Endodermal cell (in vitro differentiated cells): ENCODE measurements around the gene RNF212. TPM values are rescaled to one million over a fixed set of nuclear protein-coding genes. Genes with fewer than 3 reads are reported as not detected.

Experiments used
- DNase-seq: peaks from one replicate; pipeline ENCODE4 v3.0.0-alpha.2; 2017
- H3K27ac ChIP-seq: 2 replicates; pipeline ENCODE4 v1.5.1; 2013; ENCODE audit warnings: mild to moderate bottlenecking, low read depth, low read length, moderate library complexity
- H3K27me3 ChIP-seq: 2 replicates; pipeline ENCODE4 v1.6.1; 2013; ENCODE audit warnings: mild to moderate bottlenecking, low read length, moderate library complexity; ENCODE audit not compliant: insufficient read depth, control insufficient read depth, poor library complexity, severe bottlenecking
- H3K36me3 ChIP-seq: 2 replicates; pipeline ENCODE4 v1.7.0; 2013; ENCODE audit warnings: mild to moderate bottlenecking, low read length, moderate library complexity; ENCODE audit not compliant: control insufficient read depth, insufficient read depth
- H3K4me1 ChIP-seq: one replicate; pipeline ENCODE4 v1.7.0; 2013; ENCODE audit warnings: low read length; ENCODE audit not compliant: control insufficient read depth, insufficient read depth
- H3K4me3 ChIP-seq: 2 replicates; pipeline ENCODE4 v1.5.1; 2013; ENCODE audit warnings: mild to moderate bottlenecking, low read length, moderate library complexity
- H3K9ac ChIP-seq: 2 replicates; pipeline ENCODE4 v1.6.1; 2013; ENCODE audit warnings: mild to moderate bottlenecking, low read length, moderate library complexity; ENCODE audit not compliant: poor library complexity, severe bottlenecking; ENCODE audit errors: extremely low read depth
- H3K9me3 ChIP-seq: 2 replicates; pipeline ENCODE4 v1.6.1; 2013; ENCODE audit warnings: mild to moderate bottlenecking, low read length, moderate library complexity; ENCODE audit not compliant: control insufficient read depth
- H3K27ac Mint-ChIP-seq: 2 replicates; pipeline ENCODE4 v1.8.0; 2020; ENCODE audit warnings: mixed read lengths
- H3K27me3 Mint-ChIP-seq: 2 replicates; pipeline ENCODE4 v1.8.0; 2021; ENCODE audit warnings: mild to moderate bottlenecking, mixed read lengths; ENCODE audit not compliant: insufficient read depth
- H3K36me3 Mint-ChIP-seq: 2 replicates; pipeline ENCODE4 v1.8.0; 2020; ENCODE audit warnings: low read depth, mixed read lengths
- H3K4me1 Mint-ChIP-seq: 2 replicates; pipeline ENCODE4 v1.8.0; 2020; ENCODE audit warnings: mixed read lengths
- H3K4me3 Mint-ChIP-seq: 2 replicates; pipeline ENCODE4 v1.8.0; 2020; ENCODE audit warnings: mild to moderate bottlenecking, moderate library complexity, mixed read lengths
- H3K9me3 Mint-ChIP-seq: 2 replicates; pipeline ENCODE4 v1.8.0; 2020; ENCODE audit warnings: mild to moderate bottlenecking, mixed read lengths
- CTCF ChIP-seq: fragments of 200-600 bp; sonication (generic); conservative IDR thresholded peaks from 2 replicates; pipeline ENCODE4 v1.5.0; 2021; ENCODE audit warnings: antibody characterized with exemption, mild to moderate bottlenecking
- WGBS, 2 experiments: methylation state at CpG; one replicate each; pipeline versions ENCODE4 v1.1.5 to v1.1.7; 2013; ENCODE audit warnings: missing lambda C conversion rate in 2 of 2, mixed read lengths in 1 of 2; ENCODE audit not compliant: insufficient coverage in 1 of 2, insufficient read length in 1 of 2; 5-methylcytosine and 5-hydroxymethylcytosine counted together
- total RNA-seq, 2 donors: library from RNA; stranded (reverse); fragmentation: NEBNext Ultra II Directional in 1 of 2; extraction: Animal tissue kit (Norgen Biotek cat#: 25700) in 1 of 2; gene quantifications; 2 replicates in 1 of 2; 3 replicates in 1 of 2; pipeline ENCODE4 v1.2.1, GENCODE V29; 2021

Gene RNF212
- total RNA-seq, 2 donors from 2014 or later: 3.4 to 5.6 TPM

GRCh38 chr4:1105662-1106061 lies 7.7 kb downstream of the RNF212 start:
- no peak for TF ChIP-seq CTCF
- no peak overlapping the region for H3K27ac ChIP-seq
- H3K27ac Mint-ChIP-seq: peak overlapping the region; percentile 40
- 65 to 85% methylated on average over 9 to 10 of the region's 10 CpGs for WGBS, 2 experiments
- no peak overlapping the region for H3K4me3 Mint-ChIP-seq
- no peaks in the 10 kb centered on the region for H3K36me3 Mint-ChIP-seq
- no peaks in the 10 kb centered on the region for H3K36me3 ChIP-seq
- no peaks in the 10 kb centered on the region for H3K9me3 ChIP-seq
- H3K27me3 ChIP-seq: peaks cover 9% of the 10 kb centered on the region
- peaks cover 5% of the 10 kb centered on the region for H3K4me1 ChIP-seq
- peaks cover 10% of the 10 kb centered on the region for H3K4me1 Mint-ChIP-seq
- DNase-seq: peak; percentile 69
- H3K9me3 Mint-ChIP-seq: no peaks in the 10 kb centered on the region
- H3K9ac ChIP-seq: no peak overlapping the region
- peaks cover 11% of the 10 kb centered on the region for H3K27me3 Mint-ChIP-seq
- H3K4me3 ChIP-seq: no peak overlapping the region

GRCh38 chr4:1105067-1105466 lies 8.3 kb downstream of the RNF212 start:
- DNase-seq: no peak
- H3K4me3 ChIP-seq: no peak overlapping the region
- H3K9ac ChIP-seq: no peak overlapping the region
- peaks cover 5% of the 10 kb centered on the region for H3K27me3 ChIP-seq
- peaks cover 5% of the 10 kb centered on the region for H3K4me1 ChIP-seq
- Mint-ChIP-seq H3K27me3 (peaks cover 8% of the 10 kb centered on the region), H3K4me1 (peaks cover 10% of the 10 kb centered on the region), H3K27ac (peak overlapping the region; percentile 40), H3K9me3 (no peaks in the 10 kb centered on the region), H3K4me3 (no peak overlapping the region), H3K36me3 (no peaks in the 10 kb centered on the region)
- no peaks in the 10 kb centered on the region for H3K9me3 ChIP-seq
- peak; percentile 11 for TF ChIP-seq CTCF
- no peaks in the 10 kb centered on the region for H3K36me3 ChIP-seq
- H3K27ac ChIP-seq: no peak overlapping the region
- 85 to 90% methylated on average over 2 to 12 of the region's 12 CpGs for WGBS, 2 experiments

GRCh38 chr4:1104647-1105046 lies 8.7 kb downstream of the RNF212 start:
- Histone ChIP-seq H3K4me3 (no peak overlapping the region), H3K9me3 (no peaks in the 10 kb centered on the region), H3K4me1 (peaks cover 5% of the 10 kb centered on the region), H3K36me3 (no peaks in the 10 kb centered on the region), H3K27ac (no peak overlapping the region), H3K27me3 (peaks cover 1% of the 10 kb centered on the region), H3K9ac (no peak overlapping the region)
- TF ChIP-seq CTCF: no peak
- peaks cover 10% of the 10 kb centered on the region for H3K4me1 Mint-ChIP-seq
- H3K4me3 Mint-ChIP-seq: no peak overlapping the region
- H3K27ac Mint-ChIP-seq: no peak overlapping the region
- WGBS, 2 experiments: 88% methylated on average over 8 of the region's 8 CpGs; no CpG with 5 or more reads in 1 of the 2 experiments
- no peaks in the 10 kb centered on the region for H3K9me3 Mint-ChIP-seq
- H3K36me3 Mint-ChIP-seq: no peaks in the 10 kb centered on the region
- H3K27me3 Mint-ChIP-seq: peaks cover 3% of the 10 kb centered on the region
- DNase-seq: no peak
